B cell (primary cell): ENCODE results near the gene MCM3AP. TPM values are rescaled to one million over a fixed set of nuclear protein-coding genes. Genes with fewer than 3 reads are reported as not detected.

ENCODE experiments used
- ATAC-seq: fragments of 200-7000 bp; cut with Tn5 transposase; one replicate; pipeline ENCODE4 v1.10.0; 2021; ENCODE audit warnings: low read depth, mild to moderate bottlenecking, moderate number of reproducible peaks, moderate library complexity
- CTCF ChIA-PET: fragments of 350-600 bp; sonication (Branson Sonifier 250); formaldehyde crosslinking; loops from one replicate; lab custom pipeline; 2021; ENCODE audit warnings: antibody characterized with exemption, inconsistent platforms; lab: Charles Lee
- POLR2A ChIA-PET: fragments of 350-600 bp; sonication (Branson Sonifier 250); formaldehyde crosslinking; loops from one replicate; lab custom pipeline; 2021; ENCODE audit warnings: antibody characterized with exemption; lab: Charles Lee
- DNase-seq: peaks from one replicate; pipeline ENCODE4 v3.0.0; 2013
- H2AFZ ChIP-seq: 2 replicates; pipeline ENCODE4 v1.6.1; 2012; ENCODE audit warnings: mild to moderate bottlenecking, low read depth, low read length; ENCODE audit not compliant: insufficient read depth, poor library complexity, severe bottlenecking
- H3K27ac ChIP-seq, 2 donors: 1 replicate in 1 of 2; 2 replicates in 1 of 2; pipeline ENCODE4 v1.5.1; 2012 to 2013; ENCODE audit warnings: low read length in 2 of 2, mild to moderate bottlenecking in 2 of 2, moderate library complexity in 1 of 2
- H3K27me3 ChIP-seq, 4 experiments: fragments of 200-600 bp in 1 of 4; sonication (generic) in 1 of 4; replicated peaks in 1 of 4; 1 replicate in 2 of 4; 2 replicates in 2 of 4; pipeline versions ENCODE4 v1.6.1 to v1.7.0; 2013 to 2016; ENCODE audit warnings: low read length in 3 of 4, mild to moderate bottlenecking in 2 of 4, mixed read lengths in 1 of 4, moderate library complexity in 1 of 4; ENCODE audit not compliant: insufficient read depth in 4 of 4, control insufficient read depth in 3 of 4; ENCODE audit errors: control extremely low read depth in 1 of 4
- H3K36me3 ChIP-seq, 2 experiments: replicated peaks in 1 of 2; 1 replicate in 1 of 2; 2 replicates in 1 of 2; pipeline versions ENCODE4 v1.6.1 to v1.7.1; 2013; ENCODE audit warnings: low read length in 1 of 2; ENCODE audit not compliant: insufficient read depth in 2 of 2, control insufficient read depth in 1 of 2; ENCODE audit errors: control extremely low read depth in 1 of 2, extremely low read depth in 1 of 2
- H3K4me1 ChIP-seq, 2 donors: fragments of 200-600 bp in 1 of 2; sonication (generic) in 1 of 2; 1 replicate in 1 of 2; 2 replicates in 1 of 2; pipeline versions ENCODE4 v1.5.1 to v1.6.1; 2013 to 2017; ENCODE audit warnings: low read length in 2 of 2; ENCODE audit not compliant: control insufficient read depth in 2 of 2, insufficient read depth in 2 of 2
- H3K4me2 ChIP-seq: replicated peaks from 2 replicates; pipeline ENCODE3; 2012; ENCODE audit warnings: mild to moderate bottlenecking, low read depth, low read length; ENCODE audit not compliant: poor library complexity, severe bottlenecking
- H3K4me3 ChIP-seq, 5 experiments: fragments of 200-600 bp in 1 of 5; sonication (generic) in 1 of 5; 1 replicate in 3 of 5; 2 replicates in 2 of 5; pipeline versions ENCODE4 v1.5.1 to v1.7.0; 2011 to 2016; ENCODE audit warnings: low read length in 4 of 5, mild to moderate bottlenecking in 4 of 5, low read depth in 2 of 5, control low read depth in 1 of 5, moderate library complexity in 1 of 5; ENCODE audit not compliant: insufficient read depth in 1 of 5; ENCODE audit errors: control extremely low read depth in 1 of 5, extremely low read depth in 1 of 5
- H3K79me2 ChIP-seq: fragments of 200-600 bp; sonication (generic); one replicate; pipeline ENCODE4 v1.6.0; 2016; ENCODE audit warnings: low read length; ENCODE audit not compliant: control insufficient read depth, insufficient read depth
- H3K9ac ChIP-seq: fragments of 200-600 bp; sonication (generic); 2 replicates; pipeline ENCODE4 v1.6.1; 2017; ENCODE audit warnings: mild to moderate bottlenecking, low read length, moderate library complexity
- H3K9me3 ChIP-seq, 3 donors: one replicate each; pipeline versions ENCODE4 v1.6.1 to v1.7.1; 2013; ENCODE audit warnings: low read length in 2 of 3; ENCODE audit not compliant: control insufficient read depth in 2 of 3, insufficient read depth in 1 of 3; ENCODE audit errors: control extremely low read depth in 1 of 3
- H4K20me1 ChIP-seq: 2 replicates; pipeline ENCODE4 v1.6.0; 2012; ENCODE audit warnings: mild to moderate bottlenecking, low read length; ENCODE audit not compliant: insufficient read depth, control insufficient read depth, poor library complexity, severe bottlenecking
- H3K27ac Mint-ChIP-seq: one replicate; pipeline ENCODE4 v1.8.0; 2021; ENCODE audit warnings: mixed read lengths
- H3K27me3 Mint-ChIP-seq: one replicate; pipeline ENCODE4 v1.8.0; 2021; ENCODE audit warnings: mixed read lengths
- H3K4me1 Mint-ChIP-seq: one replicate; pipeline ENCODE4 v1.8.0; 2021; ENCODE audit warnings: mixed read lengths
- H3K4me3 Mint-ChIP-seq: one replicate; pipeline ENCODE4 v1.8.0; 2021; ENCODE audit warnings: mixed read lengths
- H3K9me3 Mint-ChIP-seq: one replicate; pipeline ENCODE4 v1.8.0; 2022; ENCODE audit warnings: mixed read lengths; ENCODE audit not compliant: insufficient read depth
- CTCF ChIP-seq: fragments of 200-600 bp; IDR thresholded peaks from one replicate; pipeline ENCODE4 v1.8.0; 2022; ENCODE audit warnings: antibody characterized with exemption, mild to moderate bottlenecking
- EZH2 ChIP-seq: IDR thresholded peaks from 2 replicates; pipeline ENCODE4 v1.6.1; 2012; ENCODE audit warnings: borderline replicate concordance, low read depth, mild to moderate bottlenecking, moderate library complexity, low read length; ENCODE audit not compliant: insufficient read depth, poor library complexity, severe bottlenecking
- WGBS: methylation state at CpG from one replicate; pipeline ENCODE4 v1.1.5; 2013; ENCODE audit warnings: missing lambda C conversion rate; ENCODE audit not compliant: insufficient coverage; 5-methylcytosine and 5-hydroxymethylcytosine counted together
- intact Hi-C: fragments of 100-400 bp; cut with micrococcal nuclease; formaldehyde crosslinking; loops from one replicate; pipeline ENCODE4 v1.10.0; 2022
- polyA plus RNA-seq: library from polyadenylated mRNA; depleted of rRNA; stranded (reverse); fragments of >200 nt; gene quantifications from 2 replicates; pipeline ENCODE4 v1.2.3, GENCODE V29; 2012
- total RNA-seq, 2 donors: library from RNA; stranded (reverse); fragments of 120-200 nt in 1 of 2; gene quantifications; 1 replicate in 1 of 2; 2 replicates in 1 of 2; pipeline versions ENCODE4 v1.2.3 to v1.2.4, GENCODE V29; 2013 to 2022

MCM3AP gene
- total and polyA plus RNA-seq, 2 donors (not counting 1 experiment from before 2014, with no cell fraction given): 61.7 to 180 TPM

GRCh38 chr21:46268371-46268770 is 17.0 kb downstream of the MCM3AP start:
- Histone ChIP-seq H3K79me2 (no peaks in the 10 kb centered on the region), H3K4me1 (no peaks in the 10 kb centered on the region), H3K27ac (no peak overlapping the region), H3K27me3 (no peaks in the 10 kb centered on the region), H3K4me2 (no peak overlapping the region), H3K36me3 (peaks cover 12 to 87% of the 10 kb centered on the region in 2 experiments), H4K20me1 (peaks cover 13% of the 10 kb centered on the region), H2AFZ (no peak overlapping the region), H3K9ac (no peak overlapping the region), H3K4me3 (no peak overlapping the region), H3K9me3 (no peaks in the 10 kb centered on the region)
- POLR2A ChIA-PET: no interaction called here
- CTCF ChIA-PET: interaction anchor here (1.1 kb wide), 1 partner anchor 10 kb away, joined by 3 read pairs; no protein-coding TSS in a partner anchor
- DNase-seq (no peak), ATAC-seq (no peak)
- H3K4me1 Mint-ChIP-seq: no peaks in the 10 kb centered on the region
- H3K9me3 Mint-ChIP-seq: no peaks in the 10 kb centered on the region
- H3K27me3 Mint-ChIP-seq: no peaks in the 10 kb centered on the region
- intact Hi-C loops: no loop called here
- H3K27ac Mint-ChIP-seq: no peak overlapping the region
- no peak overlapping the region for H3K4me3 Mint-ChIP-seq
- TF ChIP-seq EZH2 (no peak), CTCF (no peak)
- WGBS: 96% methylated on average over 13 of the region's 13 CpGs

- POLR2A ChIA-PET: no interaction called here
- H3K4me1 Mint-ChIP-seq: no peaks in the 10 kb centered on the region
- Histone ChIP-seq H3K27ac (no peak overlapping the region), H4K20me1 (peaks cover 18% of the 10 kb centered on the region), H3K4me3 (no peak overlapping the region), H3K9me3 (no peaks in the 10 kb centered on the region), H3K79me2 (peaks cover 3% of the 10 kb centered on the region), H2AFZ (no peak overlapping the region), H3K9ac (no peak overlapping the region), H3K36me3 (peaks cover 5 to 77% of the 10 kb centered on the region in 2 experiments), H3K4me1 (no peaks in the 10 kb centered on the region), H3K4me2 (no peak overlapping the region), H3K27me3 (no peaks in the 10 kb centered on the region)
- no peaks in the 10 kb centered on the region for H3K27me3 Mint-ChIP-seq
- ATAC-seq (no peak), DNase-seq (no peak)
- no peak for TF ChIP-seq CTCF
- no peak for TF ChIP-seq EZH2
- H3K27ac Mint-ChIP-seq: no peak overlapping the region
- CTCF ChIA-PET: no interaction called here
- WGBS: 98% methylated on average over 17 of the region's 19 CpGs
- intact Hi-C loops: no loop called here
- H3K4me3 Mint-ChIP-seq: no peak overlapping the region
- H3K9me3 Mint-ChIP-seq: no peaks in the 10 kb centered on the region
These were observed 18.5 kb downstream of the MCM3AP start for GRCh38 chr21:46266946-46267345.
